HL-60 (cell line): ENCODE results near the gene CFAP57.
"Not testable (repeated sequence)": the region's sequence is repeated elsewhere in the genome, so short reads cannot be mapped to it uniquely, and the experiment has no call there.

Source experiments
- DNase-seq, 2 experiments: peaks; one replicate each; pipeline ENCODE4 v3.0.0-alpha.2; 2010 to 2020; ENCODE audit warnings: low read depth in 1 of 2, low spot score in 1 of 2
- H3K27ac ChIP-seq: fragments of 250-450 bp; sonication (Bioruptor Pico); replicated peaks from 2 replicates; pipeline ENCODE4 v1.5.1; 2020; ENCODE audit warnings: mild to moderate bottlenecking, moderate library complexity
- H3K27me3 ChIP-seq: fragments of 250-450 bp; sonication (Bioruptor Pico); 2 replicates; pipeline ENCODE4 v1.5.1; 2021; ENCODE audit warnings: mild to moderate bottlenecking, moderate library complexity; ENCODE audit not compliant: insufficient read depth, poor library complexity, severe bottlenecking
- H3K4me3 ChIP-seq: replicated peaks from 2 replicates; pipeline ENCODE4 v1.5.1; 2011; ENCODE audit warnings: mild to moderate bottlenecking, control low read depth, low read length; ENCODE audit not compliant: insufficient read depth
- GABPA ChIP-seq: IDR thresholded peaks from 2 replicates; pipeline ENCODE4 v1.6.1; 2012; ENCODE audit warnings: low read depth
- POLR2AphosphoS5 ChIP-seq: IDR thresholded peaks from 2 replicates; pipeline ENCODE4 v1.6.1; 2012; ENCODE audit warnings: low read depth
- SPI1 ChIP-seq: IDR thresholded peaks from 2 replicates; pipeline ENCODE4 v1.6.1; 2012; ENCODE audit warnings: low read depth, mild to moderate bottlenecking, borderline replicate concordance
- TF ChIP-seq, protein P1 (sequence below): IDR thresholded peaks from one replicate; pipeline ENCODE4 v1.5.1; 2011; ENCODE audit warnings: low read length, control low read depth, inconsistent platforms; ENCODE audit not compliant: insufficient read depth
- TF ChIP-seq, protein P2 (sequence below): IDR thresholded peaks from 2 replicates; pipeline ENCODE4 v1.6.1; 2012; ENCODE audit warnings: low read depth; ENCODE audit not compliant: insufficient replicate concordance

Gene CFAP57

DNA sequence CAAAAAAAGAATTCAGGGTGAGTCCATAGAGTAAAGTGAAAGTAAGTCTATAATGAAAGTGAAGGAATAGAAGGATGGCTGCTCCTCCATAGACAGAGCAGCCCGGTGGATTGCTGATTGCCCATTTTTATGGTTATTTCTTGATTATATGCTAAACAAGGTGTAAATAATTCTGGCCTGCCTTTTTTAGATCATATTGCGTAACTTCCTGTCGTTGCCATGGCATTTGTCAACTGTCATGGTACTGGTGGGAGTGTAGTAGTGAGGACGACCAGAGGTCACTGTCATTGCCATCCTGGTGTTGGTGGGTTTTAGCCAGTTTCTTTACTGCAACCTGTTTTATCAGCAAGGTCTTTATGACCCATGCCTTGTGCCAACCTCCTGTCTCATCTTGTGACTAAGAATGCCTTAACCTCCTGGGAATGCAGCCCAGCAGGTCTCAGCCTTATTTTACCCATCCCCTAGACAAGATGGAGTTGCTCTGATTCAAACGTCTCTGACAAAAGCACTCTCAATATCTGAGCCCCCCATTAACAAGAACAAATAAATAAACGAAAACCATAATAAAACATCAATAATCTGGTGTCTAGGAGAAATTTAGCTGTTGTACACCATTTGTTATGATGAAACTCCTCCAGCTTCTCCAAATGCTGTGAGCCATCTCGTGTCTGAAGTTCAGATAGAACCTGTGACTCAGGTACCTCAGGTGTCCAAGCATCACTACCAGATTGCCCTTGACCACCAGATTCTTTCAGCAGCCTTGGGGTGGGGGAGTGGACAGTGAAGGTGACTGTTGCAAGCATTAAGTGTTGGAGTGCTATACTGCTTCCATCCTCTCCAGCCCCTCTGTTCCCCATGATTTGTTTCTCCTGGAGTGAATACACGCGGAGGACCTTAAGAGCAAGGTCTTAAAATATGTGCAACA, 36.0 kb upstream of the CFAP57 start:
- TF ChIP-seq, protein P1, sequence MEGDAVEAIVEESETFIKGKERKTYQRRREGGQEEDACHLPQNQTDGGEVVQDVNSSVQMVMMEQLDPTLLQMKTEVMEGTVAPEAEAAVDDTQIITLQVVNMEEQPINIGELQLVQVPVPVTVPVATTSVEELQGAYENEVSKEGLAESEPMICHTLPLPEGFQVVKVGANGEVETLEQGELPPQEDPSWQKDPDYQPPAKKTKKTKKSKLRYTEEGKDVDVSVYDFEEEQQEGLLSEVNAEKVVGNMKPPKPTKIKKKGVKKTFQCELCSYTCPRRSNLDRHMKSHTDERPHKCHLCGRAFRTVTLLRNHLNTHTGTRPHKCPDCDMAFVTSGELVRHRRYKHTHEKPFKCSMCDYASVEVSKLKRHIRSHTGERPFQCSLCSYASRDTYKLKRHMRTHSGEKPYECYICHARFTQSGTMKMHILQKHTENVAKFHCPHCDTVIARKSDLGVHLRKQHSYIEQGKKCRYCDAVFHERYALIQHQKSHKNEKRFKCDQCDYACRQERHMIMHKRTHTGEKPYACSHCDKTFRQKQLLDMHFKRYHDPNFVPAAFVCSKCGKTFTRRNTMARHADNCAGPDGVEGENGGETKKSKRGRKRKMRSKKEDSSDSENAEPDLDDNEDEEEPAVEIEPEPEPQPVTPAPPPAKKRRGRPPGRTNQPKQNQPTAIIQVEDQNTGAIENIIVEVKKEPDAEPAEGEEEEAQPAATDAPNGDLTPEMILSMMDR: no peak
- TF ChIP-seq POLR2AphosphoS5 (no peak), SPI1 (no peak), GABPA (no peak)
- TF ChIP-seq, protein P2, sequence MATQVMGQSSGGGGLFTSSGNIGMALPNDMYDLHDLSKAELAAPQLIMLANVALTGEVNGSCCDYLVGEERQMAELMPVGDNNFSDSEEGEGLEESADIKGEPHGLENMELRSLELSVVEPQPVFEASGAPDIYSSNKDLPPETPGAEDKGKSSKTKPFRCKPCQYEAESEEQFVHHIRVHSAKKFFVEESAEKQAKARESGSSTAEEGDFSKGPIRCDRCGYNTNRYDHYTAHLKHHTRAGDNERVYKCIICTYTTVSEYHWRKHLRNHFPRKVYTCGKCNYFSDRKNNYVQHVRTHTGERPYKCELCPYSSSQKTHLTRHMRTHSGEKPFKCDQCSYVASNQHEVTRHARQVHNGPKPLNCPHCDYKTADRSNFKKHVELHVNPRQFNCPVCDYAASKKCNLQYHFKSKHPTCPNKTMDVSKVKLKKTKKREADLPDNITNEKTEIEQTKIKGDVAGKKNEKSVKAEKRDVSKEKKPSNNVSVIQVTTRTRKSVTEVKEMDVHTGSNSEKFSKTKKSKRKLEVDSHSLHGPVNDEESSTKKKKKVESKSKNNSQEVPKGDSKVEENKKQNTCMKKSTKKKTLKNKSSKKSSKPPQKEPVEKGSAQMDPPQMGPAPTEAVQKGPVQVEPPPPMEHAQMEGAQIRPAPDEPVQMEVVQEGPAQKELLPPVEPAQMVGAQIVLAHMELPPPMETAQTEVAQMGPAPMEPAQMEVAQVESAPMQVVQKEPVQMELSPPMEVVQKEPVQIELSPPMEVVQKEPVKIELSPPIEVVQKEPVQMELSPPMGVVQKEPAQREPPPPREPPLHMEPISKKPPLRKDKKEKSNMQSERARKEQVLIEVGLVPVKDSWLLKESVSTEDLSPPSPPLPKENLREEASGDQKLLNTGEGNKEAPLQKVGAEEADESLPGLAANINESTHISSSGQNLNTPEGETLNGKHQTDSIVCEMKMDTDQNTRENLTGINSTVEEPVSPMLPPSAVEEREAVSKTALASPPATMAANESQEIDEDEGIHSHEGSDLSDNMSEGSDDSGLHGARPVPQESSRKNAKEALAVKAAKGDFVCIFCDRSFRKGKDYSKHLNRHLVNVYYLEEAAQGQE: no peak
- H3K27me3 ChIP-seq: peaks cover 3% of the 10 kb centered on the region
- H3K27ac ChIP-seq: no peak overlapping the region
- no peak overlapping the region for H3K4me3 ChIP-seq
- no peak for DNase-seq

DNA sequence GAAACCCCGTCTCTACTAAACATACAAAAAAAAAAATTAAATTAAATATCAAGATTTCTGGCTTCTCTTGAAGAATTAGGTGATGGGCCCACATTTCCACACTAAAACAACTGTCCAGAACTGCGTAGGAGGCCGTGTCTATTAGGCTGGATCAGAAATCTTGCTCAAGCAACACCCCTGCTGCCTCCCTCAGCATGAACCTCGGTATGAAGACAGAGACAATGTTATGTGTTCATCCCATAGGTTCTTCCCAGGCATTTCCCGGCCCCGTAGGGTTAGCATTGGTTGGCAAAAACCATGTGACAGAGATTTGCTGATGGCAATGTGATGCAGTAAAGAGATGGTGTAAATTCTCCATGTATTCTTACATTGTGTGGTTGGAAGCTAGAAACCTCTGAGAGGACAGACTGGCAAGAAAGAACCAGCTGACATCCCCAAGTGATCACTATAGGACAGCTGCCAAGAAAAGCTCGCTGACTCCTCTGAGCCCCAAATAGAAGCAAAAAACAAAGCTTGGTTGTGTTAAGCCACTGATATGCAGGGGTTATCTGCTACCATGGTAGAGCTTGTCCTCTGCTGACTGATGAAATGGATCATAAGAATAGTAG, 34.6 kb upstream of the CFAP57 start:
- H3K27ac ChIP-seq: no peak overlapping the region
- H3K27me3 ChIP-seq: peaks cover 3% of the 10 kb centered on the region
- no peak for TF ChIP-seq SPI1
- no peak for TF ChIP-seq GABPA
- TF ChIP-seq, protein P1: no peak
- TF ChIP-seq, protein P2: no peak
- no peak for TF ChIP-seq POLR2AphosphoS5
- no peak overlapping the region for H3K4me3 ChIP-seq
- DNase-seq: no peak

DNA sequence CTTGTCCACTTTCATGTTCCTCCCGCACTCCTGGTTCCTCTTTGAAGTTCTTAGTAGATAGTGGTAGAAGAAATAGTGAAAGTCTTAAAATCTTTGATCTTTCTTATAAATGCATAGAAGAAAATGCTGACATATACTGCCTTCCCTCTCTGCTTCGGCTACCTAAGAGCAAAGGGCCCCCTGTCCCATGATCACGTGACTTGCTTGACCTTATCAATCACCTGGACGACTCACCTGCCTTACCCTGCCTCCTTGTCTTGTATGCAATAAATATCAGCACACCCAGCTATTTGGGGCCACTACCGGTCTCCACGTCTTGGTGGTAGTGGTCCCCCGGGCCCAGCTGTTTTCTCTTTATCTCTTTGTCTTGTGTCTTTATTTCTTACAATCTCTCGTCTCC, 32.8 kb upstream of the CFAP57 start:
- H3K4me3 ChIP-seq, DNase-seq, H3K27ac ChIP-seq, H3K27me3 ChIP-seq: not testable (repeated sequence)

DNA sequence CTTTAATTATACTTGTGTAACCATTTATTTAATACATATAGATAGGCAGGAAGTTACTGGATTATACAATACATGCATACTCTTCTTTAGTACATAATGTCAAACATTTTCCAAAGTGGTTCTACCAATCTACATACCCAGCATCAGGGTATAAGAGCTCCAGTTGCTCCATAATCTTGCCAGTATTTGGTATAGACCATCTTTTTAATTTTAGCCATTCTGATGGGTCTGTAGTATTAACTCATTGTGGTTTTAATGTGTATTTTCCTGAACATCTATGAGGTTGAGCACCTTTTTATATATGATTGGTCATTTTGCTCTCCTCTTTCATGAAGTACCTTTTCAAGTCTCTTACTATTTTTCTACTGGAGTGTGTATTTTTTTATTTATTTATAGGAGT, 32.1 kb upstream of the CFAP57 start:
- no peak overlapping the region for H3K4me3 ChIP-seq
- H3K27me3 ChIP-seq: no peaks in the 10 kb centered on the region
- no peak for DNase-seq
- H3K27ac ChIP-seq: no peak overlapping the region
- TF ChIP-seq, protein P2: no peak
